Activated CD8-positive, alpha-beta memory T cell treated with anti-CD3 and anti-CD28 coated beads for 1 hour (primary cell): ENCODE results near the gene PDGFRA.
A peak's percentile ranks its signal among the peaks of the same experiment; 100 is the strongest.
"Not testable (repeated sequence)": the region's sequence is repeated elsewhere in the genome, so short reads cannot be mapped to it uniquely, and the experiment has no call there.

Experiments used
- DNase-seq, 2 donors: peaks; one replicate each; pipeline ENCODE4 v3.0.0-alpha.2; 2020; ENCODE audit warnings: low read depth in 1 of 2; ENCODE audit errors: extremely low read depth in 1 of 2

Gene PDGFRA

GRCh38 chr4:54227256-54228055 lies 1.6 kb upstream of the PDGFRA start:
- no peak for DNase-seq

- DNase-seq: no peak
These were observed 1.0 kb upstream of the PDGFRA start for GRCh38 chr4:54228056-54228527.

GRCh38 chr4:54228546-54228945 lies 547 bp upstream of the PDGFRA start:
- DNase-seq: no peak

- DNase-seq: no peak
These were observed 764 bp downstream of the PDGFRA start for GRCh38 chr4:54229631-54230483.

- DNase-seq: no peak
These were observed 1.7 kb downstream of the PDGFRA start for GRCh38 chr4:54230484-54231418.

GRCh38 chr4:54231419-54231767 lies 2.3 kb downstream of the PDGFRA start:
- no peak for DNase-seq

GRCh38 chr4:54231768-54232688 lies 2.9 kb downstream of the PDGFRA start:
- DNase-seq: no peak

GRCh38 chr4:54233277-54233696 lies 4.2 kb downstream of the PDGFRA start:
- DNase-seq: peak; percentile 28 to 52

GRCh38 chr4:54233697-54234496 lies 4.8 kb downstream of the PDGFRA start:
- peak; percentile 39 to 60 for DNase-seq

- no peak for DNase-seq
These were observed 5.6 kb downstream of the PDGFRA start for GRCh38 chr4:54234497-54235205.

GRCh38 chr4:54236316-54236715 lies 7.2 kb downstream of the PDGFRA start:
- DNase-seq: not testable (repeated sequence)

GRCh38 chr4:54237770-54238169 lies 8.7 kb downstream of the PDGFRA start:
- DNase-seq: no peak

- no peak for DNase-seq
These were observed 9.3 kb downstream of the PDGFRA start for GRCh38 chr4:54238389-54238788.

GRCh38 chr4:54241268-54241823 lies 12.3 kb downstream of the PDGFRA start:
- not testable (repeated sequence) for DNase-seq

- not testable (repeated sequence) for DNase-seq
These were observed 14.4 kb downstream of the PDGFRA start for GRCh38 chr4:54243541-54243940.

GRCh38 chr4:54252312-54252711 lies 23.2 kb downstream of the PDGFRA start:
- DNase-seq: not testable (repeated sequence)

- no peak for DNase-seq
These were observed 25.2 kb downstream of the PDGFRA start for GRCh38 chr4:54254116-54254914.
